ENCODE measurements around the gene ZC3HAV1L.
"Not testable (repeated sequence)": the region's sequence is repeated elsewhere in the genome, so short reads cannot be mapped to it uniquely, and the experiment has no call there.

The ZC3HAV1L gene

DNA sequence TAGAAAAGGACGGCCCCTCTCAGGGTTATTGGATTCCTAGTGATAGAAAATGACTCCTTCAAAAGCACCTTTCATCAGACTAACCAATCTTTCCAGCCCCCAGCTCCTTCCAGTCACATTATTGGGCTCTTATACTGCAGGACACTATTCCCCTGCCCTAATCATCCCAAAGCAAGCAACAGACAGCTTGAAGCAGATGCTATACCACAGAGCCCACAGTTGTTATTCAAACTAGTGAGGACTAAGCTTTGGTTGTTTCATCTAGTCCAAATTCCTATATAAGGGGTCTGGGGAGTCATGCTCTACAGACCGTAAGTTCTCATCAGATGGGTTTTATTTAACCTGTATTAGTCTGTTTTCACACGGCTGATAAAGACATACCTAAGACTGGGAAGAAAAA is 24.5 kb downstream of the ZC3HAV1L start:
- no peak for DNase-seq

DNA sequence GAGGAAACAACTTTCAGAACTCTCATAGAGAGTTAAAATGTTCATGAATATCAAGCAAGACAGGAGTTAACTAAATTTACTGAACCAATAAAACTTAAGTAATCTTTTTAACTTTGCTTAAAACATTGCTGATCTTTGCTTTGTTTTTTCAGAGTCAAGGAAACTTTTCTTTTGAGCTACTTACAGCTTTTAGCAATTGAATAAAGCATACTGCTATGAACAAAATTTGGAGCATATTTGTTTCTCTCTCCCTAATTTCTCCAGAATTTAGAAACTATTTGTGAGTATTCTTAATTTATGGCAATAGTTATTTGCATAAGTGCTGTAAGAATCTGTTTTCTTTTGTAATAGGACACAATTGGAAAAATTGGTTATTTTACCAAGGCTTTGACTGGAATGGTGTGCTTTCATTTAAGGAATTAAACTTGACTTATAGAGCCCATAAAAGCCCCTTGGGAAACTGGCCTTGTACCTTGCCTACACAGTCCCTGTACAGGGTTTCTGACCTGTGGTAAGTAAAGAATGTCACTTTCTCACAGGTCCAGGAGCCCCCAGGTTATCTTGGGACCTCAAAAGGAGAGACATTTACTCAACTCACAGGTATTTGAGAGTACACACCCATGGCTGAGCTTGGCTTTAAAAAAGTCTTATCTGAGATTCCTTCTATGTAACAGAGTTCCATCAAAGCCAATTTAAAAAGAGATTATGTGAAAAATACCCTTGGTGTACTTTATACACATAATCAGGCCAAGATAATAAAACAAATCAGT is 31.3 kb downstream of the ZC3HAV1L start:
- no peak for DNase-seq

DNA sequence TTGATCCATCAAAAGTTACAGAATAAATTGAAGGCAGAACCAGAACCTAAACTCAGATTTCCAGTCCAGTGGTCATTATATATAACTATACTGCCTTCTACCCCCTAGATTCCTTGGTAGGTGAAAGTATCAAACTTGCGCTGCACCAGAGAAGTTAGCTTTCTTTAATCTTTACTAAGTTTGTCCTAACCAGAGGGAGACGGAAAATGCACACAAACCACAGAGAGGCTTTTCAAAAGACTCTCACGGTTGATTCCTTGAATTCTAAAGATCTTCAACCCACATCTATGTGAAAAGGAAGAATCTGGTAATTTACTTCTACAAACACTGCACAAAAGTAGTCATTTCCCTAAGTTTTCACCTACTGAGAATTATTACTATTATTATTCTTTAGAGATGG is 36.4 kb downstream of the ZC3HAV1L start:
- DNase-seq = no peak

DNA sequence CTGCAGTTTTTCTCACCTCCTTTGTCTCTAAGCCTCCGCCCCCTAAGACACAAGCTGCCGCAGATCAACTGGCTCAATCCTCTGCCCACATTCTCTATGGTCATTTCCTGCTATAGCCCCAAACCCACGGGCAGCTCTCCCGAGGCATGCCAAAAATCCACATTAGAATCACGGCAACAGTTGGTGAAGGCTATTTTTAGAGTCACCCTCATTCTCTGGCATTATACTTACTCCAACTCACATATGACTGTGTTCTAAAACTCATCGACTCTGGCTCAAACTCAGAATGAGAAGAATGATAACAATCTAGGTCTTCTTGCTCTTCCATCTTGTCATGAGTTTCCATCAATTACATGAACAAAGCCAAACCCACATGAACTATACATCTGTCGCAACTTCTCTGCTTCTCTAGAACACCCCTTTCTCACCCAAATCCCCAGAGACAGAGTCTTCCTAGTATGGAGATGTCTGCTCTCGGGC is 43.8 kb downstream of the ZC3HAV1L start:
- no peak for DNase-seq

DNA sequence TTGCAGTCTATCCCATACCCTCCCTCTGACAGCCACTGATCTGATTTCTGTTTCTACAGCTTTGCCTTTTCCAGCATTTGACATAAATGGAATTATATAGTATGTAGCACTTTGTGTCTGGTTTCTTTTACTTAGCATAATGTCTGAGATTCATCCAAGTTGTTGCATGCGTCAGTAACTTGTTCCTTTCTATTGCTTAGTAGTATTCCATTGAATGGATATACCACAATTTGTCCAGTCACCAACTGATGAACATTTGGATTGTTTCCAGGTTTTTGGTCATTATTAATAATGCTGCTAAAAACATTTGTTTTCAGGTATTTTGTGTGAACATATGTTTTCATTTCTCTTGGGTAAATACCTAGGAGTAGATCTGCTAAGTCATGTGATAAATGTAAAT is 48.2 kb downstream of the ZC3HAV1L start:
- no peak for DNase-seq

DNA sequence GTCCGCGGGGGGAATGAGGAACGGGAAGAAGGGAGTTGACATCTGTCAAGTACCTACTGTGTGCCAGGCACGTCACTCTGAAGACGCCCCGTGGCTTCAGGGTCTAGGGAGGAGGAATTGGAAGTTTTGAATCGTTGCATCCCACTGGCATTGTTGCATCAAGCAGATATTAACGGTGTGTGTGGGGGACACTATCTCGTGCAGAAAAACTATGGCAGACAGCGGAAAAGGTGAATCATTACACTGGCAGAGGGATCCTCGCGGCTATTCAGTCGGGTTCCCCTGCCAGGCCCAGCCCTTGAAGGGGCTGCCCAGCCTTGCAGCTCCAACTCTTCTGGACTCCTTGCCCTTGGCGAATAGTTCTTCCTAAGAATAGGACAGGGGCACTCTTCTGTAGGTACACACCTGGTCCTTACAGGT is 53.6 kb downstream of the ZC3HAV1L start:
- DNase-seq = peak; percentile 59

DNA sequence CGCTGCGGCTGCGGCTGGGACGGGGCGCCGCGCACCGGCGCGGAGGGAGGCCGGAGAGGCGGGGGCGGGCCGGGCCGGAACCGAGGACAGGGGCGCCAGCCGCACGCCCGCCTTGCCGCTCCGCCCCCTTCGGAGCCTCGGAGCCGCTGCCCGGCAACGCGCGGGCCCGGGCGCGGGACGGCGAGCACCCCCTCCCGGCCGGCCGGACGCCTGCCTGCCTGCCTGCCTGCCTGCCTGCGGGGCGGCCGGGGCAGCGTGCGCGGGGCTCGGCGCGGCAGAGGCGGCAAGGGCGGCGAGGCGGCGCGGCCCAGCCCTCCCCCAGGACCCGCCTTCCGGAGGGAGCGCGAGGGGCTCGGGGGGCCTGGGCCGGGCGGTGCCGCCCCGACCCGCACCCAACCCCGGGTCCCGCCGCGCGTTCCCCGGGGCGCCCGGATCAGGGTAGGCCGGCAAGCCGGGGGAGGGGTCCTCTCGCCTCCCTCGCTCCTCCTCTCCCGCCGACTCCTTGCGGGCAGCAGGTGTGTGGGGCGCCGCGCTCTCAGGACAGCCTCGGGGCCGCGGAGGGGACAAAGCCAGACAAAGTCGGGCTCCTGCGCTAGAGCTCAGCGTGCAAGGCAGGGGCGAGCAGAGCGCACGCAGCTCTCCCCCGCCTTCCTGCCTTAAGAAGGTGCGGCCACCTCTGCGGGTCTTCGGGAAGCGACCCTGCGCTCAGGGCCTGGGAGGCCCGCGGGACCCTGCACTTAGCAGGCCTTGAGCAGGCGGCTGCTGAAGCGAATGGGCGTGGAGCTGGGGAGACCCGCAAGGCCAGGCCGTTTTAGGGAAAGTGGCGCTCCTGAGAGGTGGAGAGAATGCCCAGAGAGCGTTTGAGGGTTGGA is 54.3 kb downstream of the ZC3HAV1L start, which contains the start of gene KIAA1549:
Gene KIAA1549, minus strand, starts transcription at position 58 of the 872 bp plus-strand sequence. CDS start 120 bp downstream, outside the sequence.
- DNase-seq = peak; percentile 79

DNA sequence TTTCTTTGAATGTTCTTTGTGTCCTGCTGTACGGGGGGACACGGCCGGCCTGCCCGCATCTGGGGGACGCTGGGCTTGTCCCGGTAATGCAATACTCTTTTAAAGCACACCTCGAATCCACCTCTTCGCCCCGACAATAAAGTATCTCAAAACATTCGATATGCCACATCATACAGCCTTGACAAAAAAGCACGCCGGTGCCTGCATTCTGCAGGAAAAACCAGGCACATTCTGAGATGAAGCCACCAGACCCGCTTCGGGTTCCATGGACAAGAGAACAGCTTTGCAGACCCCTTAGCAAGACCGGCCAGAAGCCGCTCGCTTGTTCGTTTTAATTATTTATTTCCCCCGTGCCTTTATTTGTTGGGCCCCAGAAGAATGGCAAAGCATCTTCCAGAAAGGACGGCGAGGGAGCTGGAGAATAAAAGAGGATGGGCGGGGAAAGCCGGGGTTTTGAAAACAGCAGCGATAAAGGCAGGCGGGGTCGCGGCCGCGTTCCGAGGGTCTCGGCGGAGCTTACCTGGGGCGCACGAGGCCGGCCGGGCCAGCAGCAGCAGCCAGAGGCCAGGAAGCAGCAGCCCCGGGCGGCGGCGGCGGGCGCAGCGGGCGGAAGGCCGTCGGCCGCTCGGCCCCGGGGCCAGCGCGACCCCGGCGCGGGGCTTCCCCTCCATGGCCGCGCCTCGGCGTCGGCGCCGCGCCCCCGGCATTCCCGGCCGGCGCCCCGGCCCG is 55.1 kb downstream of the ZC3HAV1L start:
- DNase-seq = peak; percentile 66

DNA sequence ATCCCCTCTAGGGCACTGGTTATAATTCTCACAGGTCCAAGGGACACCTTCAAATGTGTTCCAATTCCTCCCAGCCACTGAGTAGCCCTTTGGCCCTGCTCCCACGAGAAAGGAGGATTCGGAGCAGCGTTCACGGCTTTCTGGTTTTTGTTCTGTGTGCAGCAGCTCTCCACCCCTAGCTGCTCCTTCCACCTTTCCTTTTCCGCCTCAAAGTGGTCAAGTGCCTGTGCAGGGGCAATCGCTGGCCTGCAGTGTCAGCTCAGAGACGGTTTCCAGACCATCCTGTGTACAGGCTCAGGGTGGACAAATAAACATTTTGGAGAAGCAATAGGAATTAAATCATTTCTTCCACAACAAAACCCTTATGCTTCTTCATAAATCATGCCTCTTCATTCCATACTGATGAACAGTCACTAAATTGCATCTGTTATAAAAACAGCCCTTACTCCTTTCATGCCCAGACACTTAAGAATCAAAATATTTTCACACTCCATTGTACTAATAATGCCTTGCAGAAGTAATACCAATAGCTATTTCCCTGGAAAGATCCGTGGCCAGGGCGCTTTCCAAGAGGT is 55.8 kb downstream of the ZC3HAV1L start:
- DNase-seq = no peak

DNA sequence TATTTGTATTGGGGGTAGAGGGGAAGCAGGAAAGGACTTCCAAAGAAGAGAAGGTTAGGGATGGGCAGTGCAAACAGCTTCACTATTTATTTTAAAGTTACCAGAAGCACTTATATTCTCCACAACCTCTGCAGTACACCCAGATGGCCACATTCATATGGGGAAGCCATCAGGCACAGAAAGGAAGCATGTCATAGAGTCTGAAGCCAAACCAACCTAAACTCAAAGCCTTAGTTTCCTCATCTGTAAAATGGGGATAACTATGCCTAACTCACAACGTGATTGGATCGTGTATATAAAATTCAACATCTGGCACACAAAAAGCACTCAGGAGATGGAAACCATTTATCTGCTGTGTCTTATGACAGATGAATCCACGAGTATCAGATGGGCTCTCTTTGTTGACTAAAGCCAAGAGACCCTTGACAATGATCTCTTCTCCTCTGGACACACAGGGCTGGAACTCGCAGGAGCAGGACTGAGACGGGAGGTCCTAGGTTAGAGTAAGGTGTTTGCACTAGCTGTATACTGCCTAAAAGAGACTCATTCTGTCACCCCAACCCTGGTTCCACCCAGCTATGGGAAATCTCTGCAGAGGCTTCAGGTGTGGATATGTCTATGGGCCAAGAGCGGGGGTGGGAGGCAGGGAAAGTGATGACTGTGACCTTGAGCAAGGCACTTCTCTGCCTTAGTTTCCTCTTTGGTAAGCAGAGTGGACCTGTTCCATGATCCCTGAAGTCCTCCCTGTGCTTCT is 56.4 kb downstream of the ZC3HAV1L start:
- no peak for DNase-seq

DNA sequence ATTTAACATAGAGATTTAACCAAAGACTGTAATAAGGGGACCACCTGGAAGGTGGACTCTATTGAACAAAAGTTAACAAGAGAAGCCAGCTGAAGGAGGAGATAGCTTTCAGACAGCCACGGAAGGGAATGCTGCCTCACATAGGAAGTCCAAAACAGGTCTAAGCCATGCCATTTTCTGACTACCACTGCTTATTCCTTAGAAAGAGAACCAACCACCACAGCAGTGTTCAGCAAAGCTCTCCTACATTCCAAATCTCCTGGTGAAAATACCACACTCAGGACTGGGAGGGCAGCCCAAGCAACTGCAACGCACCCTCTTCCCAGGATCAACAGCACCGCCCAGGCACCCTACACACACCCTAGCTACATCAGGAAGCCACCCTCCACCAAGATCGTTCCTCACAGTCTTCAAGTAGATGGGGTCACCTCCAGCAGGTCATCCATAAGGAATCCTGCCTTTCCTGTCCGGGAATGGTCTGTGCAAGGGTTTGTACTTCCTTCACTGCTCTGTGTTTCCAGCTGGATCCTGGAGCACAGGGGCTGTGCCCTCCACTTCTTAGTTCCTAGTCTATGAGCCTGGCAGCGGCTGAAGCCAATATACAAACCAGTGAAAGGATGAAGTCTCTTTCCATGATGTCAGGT is 57.2 kb downstream of the ZC3HAV1L start:
- DNase-seq = no peak

DNA sequence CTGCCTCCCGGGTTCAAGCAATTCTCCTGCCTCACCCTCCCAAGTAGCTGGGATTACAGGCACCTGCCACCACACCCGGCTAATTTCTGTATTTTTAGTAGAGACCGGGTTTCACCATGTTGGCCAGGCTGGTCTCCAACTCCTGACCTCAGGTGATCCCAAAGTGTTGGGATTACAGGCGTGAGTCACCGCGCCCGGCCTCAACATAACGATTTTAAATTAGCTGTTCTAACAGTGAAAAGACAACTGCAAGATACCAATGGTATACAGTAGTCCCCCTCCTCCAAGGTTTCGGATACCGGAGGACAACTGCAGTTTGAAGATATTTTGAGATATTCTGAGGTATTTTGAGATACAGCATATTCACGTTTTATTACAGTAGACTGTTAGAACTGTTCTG is 59.7 kb downstream of the ZC3HAV1L start:
- DNase-seq = not testable (repeated sequence)
